ENCODE measurements around the gene DNAI4. TPM values are rescaled to one million over a fixed set of nuclear protein-coding genes. Genes with fewer than 3 reads are reported as not detected.

The DNAI4 gene
- total RNA-seq, 1 experiment from 2014 or later, result 7.2 TPM

- H3K36me3 ChIP-seq (ENCODE audit: control insufficient read depth, insufficient read depth, low read length), result peaks cover 29% of the 10 kb centered on the region
- ChIA-PET POLR2A (interaction anchor here (1.0 kb wide), 1 partner anchor 14 kb away, joined by 3 read pairs; no protein-coding TSS in a partner anchor), CTCF (interaction anchor here (0.7 kb wide), 2 partner anchors 100 to 179 kb away, joined by 3 to 4 read pairs; no protein-coding TSS in a partner anchor)
- DNase-seq (ENCODE audit: low read depth, low spot score), result peak; percentile 93
- H3K4me3 ChIP-seq (ENCODE audit: low read depth in 2 of 2, low read length in 2 of 2), result peak overlapping the region in 1 of 2 experiments; percentile 19; a peak in 2 of 4 replicates
- no peaks in the 10 kb centered on the region for H3K9me3 ChIP-seq (ENCODE audit: control insufficient read depth, insufficient read depth, low read depth, low read length)
- in situ Hi-C loops (cut with HindIII; ENCODE audit: low pct_unique_long_range_greater_than_20kb, low sequenced_read_pairs), result no loop called here
- no TSS peak for BruUV-seq (replicated peaks)
- no peaks in the 10 kb centered on the region for H3K27me3 ChIP-seq (ENCODE audit: control insufficient read depth, insufficient read depth, low read length)
- H3K4me1 ChIP-seq (ENCODE audit: control insufficient read depth, insufficient read depth, low read length), result peaks cover 22% of the 10 kb centered on the region
- TF ChIP-seq, protein P1, sequence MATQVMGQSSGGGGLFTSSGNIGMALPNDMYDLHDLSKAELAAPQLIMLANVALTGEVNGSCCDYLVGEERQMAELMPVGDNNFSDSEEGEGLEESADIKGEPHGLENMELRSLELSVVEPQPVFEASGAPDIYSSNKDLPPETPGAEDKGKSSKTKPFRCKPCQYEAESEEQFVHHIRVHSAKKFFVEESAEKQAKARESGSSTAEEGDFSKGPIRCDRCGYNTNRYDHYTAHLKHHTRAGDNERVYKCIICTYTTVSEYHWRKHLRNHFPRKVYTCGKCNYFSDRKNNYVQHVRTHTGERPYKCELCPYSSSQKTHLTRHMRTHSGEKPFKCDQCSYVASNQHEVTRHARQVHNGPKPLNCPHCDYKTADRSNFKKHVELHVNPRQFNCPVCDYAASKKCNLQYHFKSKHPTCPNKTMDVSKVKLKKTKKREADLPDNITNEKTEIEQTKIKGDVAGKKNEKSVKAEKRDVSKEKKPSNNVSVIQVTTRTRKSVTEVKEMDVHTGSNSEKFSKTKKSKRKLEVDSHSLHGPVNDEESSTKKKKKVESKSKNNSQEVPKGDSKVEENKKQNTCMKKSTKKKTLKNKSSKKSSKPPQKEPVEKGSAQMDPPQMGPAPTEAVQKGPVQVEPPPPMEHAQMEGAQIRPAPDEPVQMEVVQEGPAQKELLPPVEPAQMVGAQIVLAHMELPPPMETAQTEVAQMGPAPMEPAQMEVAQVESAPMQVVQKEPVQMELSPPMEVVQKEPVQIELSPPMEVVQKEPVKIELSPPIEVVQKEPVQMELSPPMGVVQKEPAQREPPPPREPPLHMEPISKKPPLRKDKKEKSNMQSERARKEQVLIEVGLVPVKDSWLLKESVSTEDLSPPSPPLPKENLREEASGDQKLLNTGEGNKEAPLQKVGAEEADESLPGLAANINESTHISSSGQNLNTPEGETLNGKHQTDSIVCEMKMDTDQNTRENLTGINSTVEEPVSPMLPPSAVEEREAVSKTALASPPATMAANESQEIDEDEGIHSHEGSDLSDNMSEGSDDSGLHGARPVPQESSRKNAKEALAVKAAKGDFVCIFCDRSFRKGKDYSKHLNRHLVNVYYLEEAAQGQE (IDR thresholded peaks at IDR 0.05; ENCODE audit: insufficient read depth in 1 of 2, low read depth in 2 of 2, low read length in 1 of 2), result no peak
- TF ChIP-seq POLR2AphosphoS5 (IDR thresholded peaks at IDR 0.05; ENCODE audit: low read depth, low read length) (no peak), TCF7L2 (IDR thresholded peaks at IDR 0.05; ENCODE audit: low read depth, low read length) (no peak), CTCF (IDR thresholded peaks at IDR 0.05) (no peak), SIN3A (IDR thresholded peaks at IDR 0.05; ENCODE audit: borderline replicate concordance, insufficient read depth, low read depth, low read length) (no peak)
- peak; percentile 97 for ATAC-seq
- H3K27ac ChIP-seq (ENCODE audit: low read length), result peak overlapping the region; percentile 60
- intact Hi-C loops (cut with micrococcal nuclease; ENCODE audit: unreplicated experiment), result no loop called here
Observed at GRCh38 chr1:66944330-66945274, 19.9 kb upstream of the DNAI4 start.

DNA sequence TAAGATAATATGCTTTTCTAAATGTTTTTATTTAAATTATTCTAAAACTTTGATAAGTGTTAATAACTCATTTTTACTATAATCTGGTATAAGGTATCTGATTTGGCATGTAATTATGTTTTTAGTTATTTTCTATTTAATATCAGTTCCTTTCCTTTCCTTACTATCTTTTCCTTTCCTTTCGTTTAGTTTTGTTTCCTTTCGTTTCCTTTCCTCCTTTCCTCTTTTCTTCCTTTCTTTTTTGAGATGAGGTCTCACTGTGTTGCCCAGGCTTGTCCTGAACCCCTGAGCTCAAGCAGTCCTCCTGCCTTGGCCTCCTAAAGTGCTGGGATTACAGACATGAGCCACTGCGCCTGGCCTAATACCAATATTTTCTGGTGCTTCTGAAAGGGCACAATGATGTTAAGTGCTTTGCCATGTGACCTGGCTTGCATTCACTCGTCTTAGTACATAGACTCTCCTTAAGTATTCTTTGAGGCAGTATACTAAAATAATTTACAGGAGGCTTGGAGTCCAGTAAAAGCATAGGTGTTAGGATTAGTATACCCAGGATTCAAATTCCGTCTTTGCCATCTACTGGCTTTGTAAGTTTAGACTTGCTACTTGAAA lies 18.8 kb upstream of the DNAI4 start:
- no peak overlapping the region for H3K4me3 ChIP-seq (ENCODE audit: low read depth in 2 of 2, low read length in 2 of 2)
- ATAC-seq (no peak), DNase-seq (ENCODE audit: low read depth, low spot score) (no peak)
- peaks cover 27% of the 10 kb centered on the region for H3K4me1 ChIP-seq (ENCODE audit: control insufficient read depth, insufficient read depth, low read length)
- peak overlapping the region; percentile 60 for H3K27ac ChIP-seq (ENCODE audit: low read length)
- intact Hi-C loops (cut with micrococcal nuclease; ENCODE audit: unreplicated experiment), result no loop called here
- peaks cover 21% of the 10 kb centered on the region for H3K36me3 ChIP-seq (ENCODE audit: control insufficient read depth, insufficient read depth, low read length)
- BruUV-seq (replicated peaks), result no TSS peak
- ChIA-PET POLR2A (no interaction called here), CTCF (no interaction called here)
- in situ Hi-C loops (cut with HindIII; ENCODE audit: low pct_unique_long_range_greater_than_20kb, low sequenced_read_pairs), result no loop called here
- H3K9me3 ChIP-seq (ENCODE audit: control insufficient read depth, insufficient read depth, low read depth, low read length), result no peaks in the 10 kb centered on the region
- TF ChIP-seq POLR2AphosphoS5 (IDR thresholded peaks at IDR 0.05; ENCODE audit: low read depth, low read length) (no peak), SIN3A (IDR thresholded peaks at IDR 0.05; ENCODE audit: borderline replicate concordance, insufficient read depth, low read depth, low read length) (no peak)
- TF ChIP-seq, protein P1 (IDR thresholded peaks at IDR 0.05; ENCODE audit: insufficient read depth in 1 of 2, low read depth in 2 of 2, low read length in 1 of 2), result no peak
- H3K27me3 ChIP-seq (ENCODE audit: control insufficient read depth, insufficient read depth, low read length), result no peaks in the 10 kb centered on the region

Data from Panc1 (cell line).